OCI-M2 (cell line): ENCODE measurements around the gene ZNF394.

ENCODE experiments used
- DNase-seq: peaks from one replicate; lab custom pipeline; 2025; ENCODE audit not compliant: unreplicated experiment; lab: John Stamatoyannopoulos, UW

Gene ZNF394

GRCh38 chr7:99453105-99453504 lies 47.0 kb downstream of the ZNF394 start:
- DNase-seq, result no peak

GRCh38 chr7:99452541-99452940 lies 47.5 kb downstream of the ZNF394 start:
- no peak for DNase-seq

- DNase-seq, result no peak
Measured at GRCh38 chr7:99451936-99452335, 48.1 kb downstream of the ZNF394 start.

GRCh38 chr7:99449326-99449725 lies 50.8 kb downstream of the ZNF394 start:
- no peak for DNase-seq

DNA sequence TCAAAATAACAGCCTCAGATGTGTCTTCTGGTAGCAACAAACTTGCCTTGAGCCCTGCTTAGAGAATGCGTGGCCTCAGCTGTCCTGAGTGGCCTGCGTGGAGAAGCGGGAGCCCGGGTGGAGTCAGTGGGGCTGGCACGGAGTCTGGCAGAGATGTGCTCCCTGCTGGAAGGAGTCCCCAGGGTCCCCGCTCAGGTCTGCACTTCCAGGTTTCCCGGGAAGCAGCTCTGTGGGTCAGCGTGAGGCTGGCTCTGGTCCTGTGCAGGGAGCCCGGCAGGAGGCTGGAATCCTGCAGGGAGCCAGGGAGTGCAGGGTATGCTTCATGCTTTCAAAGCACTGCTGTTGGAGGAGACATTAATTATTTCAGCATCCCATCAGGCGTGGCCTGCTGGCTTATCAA lies 51.2 kb downstream of the ZNF394 start:
- no peak for DNase-seq

- DNase-seq, result no peak
Measured at GRCh38 chr7:99447943-99448342, 52.1 kb downstream of the ZNF394 start.

- DNase-seq, result no peak
Measured at GRCh38 chr7:99446096-99446495, 54.0 kb downstream of the ZNF394 start.
